Breast epithelium (tissue), 4 donors: ENCODE measurements around the gene MNT. TPM values are rescaled to one million over a fixed set of nuclear protein-coding genes. Genes with fewer than 3 reads are reported as not detected.

ENCODE experiments used
- DNase-seq, 2 donors: peaks; one replicate each; pipeline ENCODE4 v3.0.0-alpha.2; 2019; ENCODE audit warnings: low spot score in 2 of 2
- H3K27ac ChIP-seq, 2 donors: fragments of 200-600 bp; sonication (generic) in 1 of 2; one replicate each; pipeline ENCODE4 v1.5.1; 2016 to 2019; ENCODE audit warnings: mild to moderate bottlenecking in 1 of 2
- H3K27me3 ChIP-seq, 2 donors: fragments of 200-600 bp; sonication (generic) in 1 of 2; one replicate each; pipeline versions ENCODE4 v1.5.1 to v1.6.0; 2017 to 2019; ENCODE audit warnings: control low read depth in 1 of 2, mild to moderate bottlenecking in 1 of 2
- H3K36me3 ChIP-seq: fragments of 200-600 bp; one replicate; pipeline ENCODE4 v1.5.1; 2019
- H3K4me1 ChIP-seq, 2 donors: fragments of 200-600 bp; sonication (generic); one replicate each; pipeline ENCODE4 v1.5.1; 2016 to 2019; ENCODE audit warnings: control low read depth in 1 of 2
- H3K4me3 ChIP-seq, 3 donors: fragments of 200-600 bp; sonication (generic); 1 replicate in 2 of 3; 2 replicates in 1 of 3; pipeline ENCODE4 v1.5.1; 2016 to 2019; ENCODE audit warnings: mild to moderate bottlenecking in 3 of 3, moderate library complexity in 2 of 3
- H3K9me3 ChIP-seq, 2 donors: fragments of 200-600 bp; sonication (generic) in 1 of 2; one replicate each; pipeline ENCODE4 v1.5.1; 2016 to 2019; ENCODE audit warnings: control low read depth in 1 of 2
- CTCF ChIP-seq, 3 donors: fragments of 450-650 bp; IDR thresholded peaks; one replicate each; pipeline ENCODE4 v1.5.1; 2016 to 2017; ENCODE audit warnings: antibody characterized with exemption in 3 of 3, mild to moderate bottlenecking in 3 of 3, moderate library complexity in 3 of 3
- POLR2A ChIP-seq: fragments of 450-650 bp; IDR thresholded peaks from one replicate; pipeline ENCODE4 v1.6.1; 2016; ENCODE audit warnings: antibody characterized with exemption, mild to moderate bottlenecking, moderate library complexity
- POLR2AphosphoS5 ChIP-seq, 3 donors: sonication (generic); formaldehyde crosslinking; IDR thresholded peaks; one replicate each; pipeline ENCODE4 v1.6.1; 2017; ENCODE audit warnings: antibody characterized with exemption in 3 of 3
- intact Hi-C: fragments of 100-400 bp; cut with DNase I; formaldehyde crosslinking; loops from one replicate; pipeline ENCODE4 v1.15.1; 2023; ENCODE audit warnings: low total_unique reads
- total RNA-seq, 3 donors: library from RNA; depleted of rRNA; stranded (reverse); fragments of >200 nt; gene quantifications; one replicate each; pipeline ENCODE4 v1.1.0, GENCODE V29; 2016

MNT gene
- total RNA-seq, 3 donors from 2014 or later, result 7.7 to 10.2 (median 8.8) TPM

GRCh38 chr17:2395258-2396181, 5.3 kb downstream of the MNT start:
- H3K27ac ChIP-seq, result peak overlapping the region; percentile 99
- DNase-seq, result no peak
- H3K9me3 ChIP-seq, result no peaks in the 10 kb centered on the region
- no peaks in the 10 kb centered on the region for H3K27me3 ChIP-seq
- no peaks in the 10 kb centered on the region for H3K36me3 ChIP-seq
- H3K4me1 ChIP-seq, result peaks cover 8 to 58% of the 10 kb centered on the region in 2 donors
- peak overlapping the region in 2 of 3 donors; percentile 43 to 99 for H3K4me3 ChIP-seq
- intact Hi-C loops, result loop anchor here (10.0 kb wide), 1 partner anchor 1749 kb away; the partner anchor contains the start of genes CYB5D2 and ZZEF1
- TF ChIP-seq CTCF (IDR thresholded peaks at IDR 0.05) (no peak), POLR2AphosphoS5 (IDR thresholded peaks at IDR 0.05) (no peak), POLR2A (no peak)

GRCh38 chr17:2394775-2395201, 6.1 kb downstream of the MNT start:
- H3K4me1 ChIP-seq, result peaks cover 8 to 63% of the 10 kb centered on the region in 2 donors
- H3K4me3 ChIP-seq, result no peak overlapping the region
- H3K27ac ChIP-seq, result peak overlapping the region; percentile 99
- no peaks in the 10 kb centered on the region for H3K36me3 ChIP-seq
- H3K9me3 ChIP-seq, result no peaks in the 10 kb centered on the region
- TF ChIP-seq POLR2A, result no peak
- TF ChIP-seq CTCF (IDR thresholded peaks at IDR 0.05), result no peak
- TF ChIP-seq POLR2AphosphoS5 (IDR thresholded peaks at IDR 0.05), result no peak
- intact Hi-C loops, result loop anchor here (10.0 kb wide), 1 partner anchor 1750 kb away; the partner anchor contains the start of genes CYB5D2 and ZZEF1
- no peak for DNase-seq
- H3K27me3 ChIP-seq, result no peaks in the 10 kb centered on the region

- TF ChIP-seq POLR2A (no peak), CTCF (IDR thresholded peaks at IDR 0.05) (no peak), POLR2AphosphoS5 (IDR thresholded peaks at IDR 0.05) (no peak)
- Histone ChIP-seq H3K27ac (peak overlapping the region; percentile 99), H3K9me3 (no peaks in the 10 kb centered on the region), H3K4me1 (peaks cover 8 to 63% of the 10 kb centered on the region in 2 donors), H3K36me3 (no peaks in the 10 kb centered on the region), H3K27me3 (no peaks in the 10 kb centered on the region), H3K4me3 (peak overlapping the region; percentile 61 to 79 (median 78))
- DNase-seq, result no peak
- intact Hi-C loops, result loop anchor here (10.0 kb wide), 1 partner anchor 1751 kb away; the partner anchor contains the start of genes CYB5D2 and ZZEF1
Measured at GRCh38 chr17:2393954-2394749, 6.7 kb downstream of the MNT start.

GRCh38 chr17:2393174-2393953, 7.5 kb downstream of the MNT start:
- DNase-seq, result peak; percentile 86 to 88
- Histone ChIP-seq H3K27me3 (no peaks in the 10 kb centered on the region), H3K27ac (peak overlapping the region; percentile 99), H3K4me1 (peaks cover 6 to 62% of the 10 kb centered on the region in 2 donors), H3K36me3 (no peaks in the 10 kb centered on the region), H3K9me3 (no peaks in the 10 kb centered on the region), H3K4me3 (peak overlapping the region; percentile 61 to 79 (median 78))
- no peak for TF ChIP-seq POLR2A
- no peak for TF ChIP-seq CTCF (IDR thresholded peaks at IDR 0.05)
- peak in 2 of 3 donors; percentile 56 to 78 for TF ChIP-seq POLR2AphosphoS5 (IDR thresholded peaks at IDR 0.05)
- intact Hi-C loops, result loop anchor here (10.0 kb wide), 1 partner anchor 1751 kb away; the partner anchor contains the start of genes CYB5D2 and ZZEF1
